ENCODE results near the gene TMEM150C.

Gene TMEM150C

DNA sequence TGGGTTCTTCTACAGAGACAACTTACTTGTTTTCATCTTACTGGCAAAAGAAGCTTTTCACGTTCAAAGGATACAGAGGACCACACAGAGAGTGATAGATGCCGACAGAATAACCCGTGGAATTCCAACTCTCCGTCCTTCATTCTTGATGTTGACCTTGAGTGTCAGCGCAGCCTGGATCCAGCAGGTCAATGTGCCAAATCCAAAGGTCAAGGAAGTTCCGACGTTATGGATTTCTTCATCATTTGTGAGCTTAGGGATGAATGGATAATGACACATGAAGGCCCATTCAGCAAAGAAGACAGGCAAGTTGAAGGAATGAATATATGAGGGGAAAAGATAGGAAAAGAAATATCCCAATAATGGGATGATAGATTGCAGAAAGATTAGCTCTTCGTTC is 71.8 kb downstream of the TMEM150C start:
- no peak for DNase-seq
- Histone ChIP-seq H3K27ac (no peak overlapping the region), H3K36me3 (no peaks in the 10 kb centered on the region), H3K4me3 (ENCODE audit: low read depth, low read length) (no peak overlapping the region), H3K27me3 (ENCODE audit: insufficient read depth, low read depth, severe bottlenecking) (no peaks in the 10 kb centered on the region), H3K9me3 (ENCODE audit: severe bottlenecking) (no peaks in the 10 kb centered on the region)
- TF ChIP-seq, protein P1, sequence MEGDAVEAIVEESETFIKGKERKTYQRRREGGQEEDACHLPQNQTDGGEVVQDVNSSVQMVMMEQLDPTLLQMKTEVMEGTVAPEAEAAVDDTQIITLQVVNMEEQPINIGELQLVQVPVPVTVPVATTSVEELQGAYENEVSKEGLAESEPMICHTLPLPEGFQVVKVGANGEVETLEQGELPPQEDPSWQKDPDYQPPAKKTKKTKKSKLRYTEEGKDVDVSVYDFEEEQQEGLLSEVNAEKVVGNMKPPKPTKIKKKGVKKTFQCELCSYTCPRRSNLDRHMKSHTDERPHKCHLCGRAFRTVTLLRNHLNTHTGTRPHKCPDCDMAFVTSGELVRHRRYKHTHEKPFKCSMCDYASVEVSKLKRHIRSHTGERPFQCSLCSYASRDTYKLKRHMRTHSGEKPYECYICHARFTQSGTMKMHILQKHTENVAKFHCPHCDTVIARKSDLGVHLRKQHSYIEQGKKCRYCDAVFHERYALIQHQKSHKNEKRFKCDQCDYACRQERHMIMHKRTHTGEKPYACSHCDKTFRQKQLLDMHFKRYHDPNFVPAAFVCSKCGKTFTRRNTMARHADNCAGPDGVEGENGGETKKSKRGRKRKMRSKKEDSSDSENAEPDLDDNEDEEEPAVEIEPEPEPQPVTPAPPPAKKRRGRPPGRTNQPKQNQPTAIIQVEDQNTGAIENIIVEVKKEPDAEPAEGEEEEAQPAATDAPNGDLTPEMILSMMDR (IDR thresholded peaks at IDR 0.05; ENCODE audit: low read depth, low read length) = no peak

- no peak for DNase-seq
- H3K27me3 ChIP-seq (ENCODE audit: insufficient read depth, low read depth, severe bottlenecking) = no peaks in the 10 kb centered on the region
- H3K27ac ChIP-seq = no peak overlapping the region
- H3K4me3 ChIP-seq (ENCODE audit: low read depth, low read length) = no peak overlapping the region
- no peaks in the 10 kb centered on the region for H3K9me3 ChIP-seq (ENCODE audit: severe bottlenecking)
- TF ChIP-seq, protein P1 (IDR thresholded peaks at IDR 0.05; ENCODE audit: low read depth, low read length) = no peak
- H3K36me3 ChIP-seq = no peaks in the 10 kb centered on the region
These were observed 72.7 kb downstream of the TMEM150C start for GRCh38 chr4:82489076-82489475.

DNA sequence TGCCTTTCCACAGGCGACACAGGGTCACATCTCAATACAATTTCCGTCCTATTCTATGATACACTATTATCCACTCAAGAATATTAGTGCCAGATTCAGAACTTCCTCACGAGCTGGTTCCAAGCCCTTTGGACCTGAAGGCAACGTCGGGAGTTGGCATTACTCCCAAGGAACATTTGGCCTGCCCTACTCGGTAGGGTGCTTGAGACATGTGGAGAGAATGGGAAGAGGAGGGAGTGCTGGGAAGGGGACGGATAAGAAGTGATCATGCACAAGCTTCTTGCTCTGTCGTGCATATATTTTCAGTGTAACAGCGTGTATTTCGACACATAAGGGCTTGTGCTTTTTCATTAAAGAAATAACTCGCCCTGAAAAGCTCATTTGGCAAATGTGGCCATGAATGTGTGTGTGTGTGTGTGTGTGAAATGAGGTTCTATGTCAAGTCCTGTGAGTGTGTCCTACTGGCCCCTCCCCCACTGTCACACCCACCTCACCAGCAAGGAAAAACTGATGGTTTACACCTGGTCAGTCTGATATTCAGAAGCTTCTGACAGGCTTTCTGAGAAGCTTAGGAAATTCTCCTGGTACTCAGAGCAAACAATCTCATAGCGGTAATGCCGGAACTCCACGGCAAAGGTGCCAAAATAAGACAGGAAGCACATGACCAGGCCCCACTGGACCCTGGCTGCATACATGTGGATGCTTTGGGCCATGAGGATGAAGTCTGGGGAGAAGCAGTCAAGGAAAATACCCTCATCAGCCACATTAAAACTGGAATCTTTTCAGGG is 76.6 kb downstream of the TMEM150C start:
- TF ChIP-seq, protein P1 (IDR thresholded peaks at IDR 0.05; ENCODE audit: low read depth, low read length) = no peak
- Histone ChIP-seq H3K27ac (no peak overlapping the region), H3K4me3 (ENCODE audit: low read depth, low read length) (no peak overlapping the region), H3K36me3 (no peaks in the 10 kb centered on the region), H3K27me3 (ENCODE audit: insufficient read depth, low read depth, severe bottlenecking) (no peaks in the 10 kb centered on the region), H3K9me3 (ENCODE audit: severe bottlenecking) (no peaks in the 10 kb centered on the region)
- DNase-seq = no peak

DNA sequence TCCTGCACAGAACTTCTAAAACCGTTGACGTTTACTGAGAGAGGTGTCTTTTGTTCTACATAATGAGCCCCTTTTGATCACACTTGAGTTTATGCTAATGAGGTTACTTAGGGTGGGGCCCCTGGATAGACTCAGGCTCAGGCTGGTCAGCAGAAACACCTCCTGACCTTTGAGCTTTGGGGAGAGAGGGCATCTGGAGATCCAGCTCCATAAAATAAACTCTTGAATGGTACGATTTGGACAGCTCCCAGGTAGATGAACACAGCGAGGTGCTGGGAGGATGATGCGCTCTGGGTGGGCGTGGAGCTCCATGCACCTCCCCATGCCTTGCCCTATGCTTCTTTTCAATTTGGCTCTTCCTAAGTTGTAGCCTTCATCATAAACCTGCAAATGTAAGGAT is 79.4 kb downstream of the TMEM150C start:
- H3K4me3 ChIP-seq (ENCODE audit: low read depth, low read length) = no peak overlapping the region
- no peak overlapping the region for H3K27ac ChIP-seq
- TF ChIP-seq, protein P1 (IDR thresholded peaks at IDR 0.05; ENCODE audit: low read depth, low read length) = no peak
- H3K9me3 ChIP-seq (ENCODE audit: severe bottlenecking) = no peaks in the 10 kb centered on the region
- DNase-seq = no peak
- H3K36me3 ChIP-seq = 0 out of 2 replicates have a peak, but pooled peaks cover 4% of the 10 kb centered on the region
- no peaks in the 10 kb centered on the region for H3K27me3 ChIP-seq (ENCODE audit: insufficient read depth, low read depth, severe bottlenecking)

GRCh38 chr4:82481506-82481840 is 80.3 kb downstream of the TMEM150C start:
- no peak for DNase-seq
- no peaks in the 10 kb centered on the region for H3K9me3 ChIP-seq (ENCODE audit: severe bottlenecking)
- no peak overlapping the region for H3K4me3 ChIP-seq (ENCODE audit: low read depth, low read length)
- 0 out of 2 replicates have a peak, but pooled peaks cover 4% of the 10 kb centered on the region for H3K36me3 ChIP-seq
- TF ChIP-seq, protein P1 (IDR thresholded peaks at IDR 0.05; ENCODE audit: low read depth, low read length) = no peak
- H3K27me3 ChIP-seq (ENCODE audit: insufficient read depth, low read depth, severe bottlenecking) = no peaks in the 10 kb centered on the region
- no peak overlapping the region for H3K27ac ChIP-seq

Measured in WERI-Rb-1 (cell line).